GM19193 (cell line): ENCODE data around the gene CD2BP2.

Experiments used
- POLR2A ChIP-seq: IDR thresholded peaks from 4 replicates; pipeline ENCODE4 v1.6.1; 2011; ENCODE audit not compliant: insufficient read depth, insufficient read length; ENCODE audit errors: extremely low read depth

The CD2BP2 gene

GRCh38 chr16:30356401-30357084 is 1.4 kb upstream of the CD2BP2 start:
- no peak for TF ChIP-seq POLR2A

GRCh38 chr16:30355954-30356308 is 823 bp upstream of the CD2BP2 start:
- no peak for TF ChIP-seq POLR2A

- TF ChIP-seq POLR2A = no peak
These were observed 525 bp downstream of the CD2BP2 start for GRCh38 chr16:30354423-30355143.

- TF ChIP-seq POLR2A = no peak
These were observed 1.5 kb downstream of the CD2BP2 start for GRCh38 chr16:30353438-30354129.

GRCh38 chr16:30352488-30353401 is 2.4 kb downstream of the CD2BP2 start:
- TF ChIP-seq POLR2A = no peak

GRCh38 chr16:30351586-30352419 is 3.3 kb downstream of the CD2BP2 start:
- TF ChIP-seq POLR2A = no peak

- no peak for TF ChIP-seq POLR2A
These were observed 4.1 kb downstream of the CD2BP2 start for GRCh38 chr16:30351001-30351441.

GRCh38 chr16:30350134-30350871 is 4.8 kb downstream of the CD2BP2 start:
- no peak for TF ChIP-seq POLR2A

GRCh38 chr16:30349675-30350074 is 5.4 kb downstream of the CD2BP2 start:
- TF ChIP-seq POLR2A = no peak

GRCh38 chr16:30348929-30349328 is 6.2 kb downstream of the CD2BP2 start:
- TF ChIP-seq POLR2A = no peak

- TF ChIP-seq POLR2A = no peak
These were observed 7.0 kb downstream of the CD2BP2 start for GRCh38 chr16:30348113-30348512.

- TF ChIP-seq POLR2A = no peak
These were observed 8.8 kb downstream of the CD2BP2 start for GRCh38 chr16:30346286-30346685.
